Stimulated activated CD4-positive, alpha-beta T cell treated with anti-CD3 and anti-CD28 coated beads, TNF-alpha, amount 100 ng/mL, for 4 hours (primary cell): Measurements from ENCODE around the gene EIF1AD.
"Not testable (repeated sequence)": the region's sequence is repeated elsewhere in the genome, so short reads cannot be mapped to it uniquely, and the experiment has no call there.

ENCODE experiments used
- DNase-seq, 3 experiments: peaks; one replicate each; pipeline ENCODE4 v3.0.0-alpha.2; 2020; ENCODE audit warnings: low read depth in 3 of 3

The EIF1AD gene

GRCh38 chr11:65968600-65969482 is 33.1 kb downstream of the EIF1AD start:
- no peak for DNase-seq

GRCh38 chr11:65967329-65967934 is 34.5 kb downstream of the EIF1AD start:
- no peak for DNase-seq

- no peak for DNase-seq
Measured at GRCh38 chr11:65965986-65966762, 35.8 kb downstream of the EIF1AD start.

DNA sequence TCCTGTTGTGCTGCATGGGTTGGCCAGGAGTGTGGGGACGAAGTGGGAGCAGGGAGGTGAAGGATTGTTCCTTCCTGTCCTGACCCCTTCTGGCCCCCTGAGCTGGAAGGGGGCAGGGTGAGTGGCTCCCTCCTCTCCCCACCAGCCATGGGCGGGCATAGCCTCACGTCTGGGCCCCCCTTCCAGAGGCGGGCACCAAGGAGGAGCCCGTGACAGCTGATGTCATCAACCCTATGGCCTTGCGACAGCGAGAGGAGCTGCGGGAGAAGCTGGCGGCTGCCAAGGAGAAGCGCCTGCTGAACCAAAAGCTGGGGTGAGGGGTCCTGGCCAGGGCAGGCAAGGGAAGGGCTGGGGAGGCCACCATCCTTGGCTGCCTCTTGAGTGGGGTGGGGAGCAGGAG is 37.1 kb downstream of the EIF1AD start:
- DNase-seq: no peak

- no peak for DNase-seq
Measured at GRCh38 chr11:65962141-65962564, 39.8 kb downstream of the EIF1AD start.

GRCh38 chr11:65961267-65962140 is 40.5 kb downstream of the EIF1AD start, which contains the start of gene SART1:
Gene SART1 (plus strand): TSS chr11:65961734. CDS start chr11:65961781, 47 bp downstream.
- DNase-seq: peak; percentile 86 to 92 (median 90)

GRCh38 chr11:65960824-65961266 is 41.1 kb downstream of the EIF1AD start:
- DNase-seq: no peak

DNA sequence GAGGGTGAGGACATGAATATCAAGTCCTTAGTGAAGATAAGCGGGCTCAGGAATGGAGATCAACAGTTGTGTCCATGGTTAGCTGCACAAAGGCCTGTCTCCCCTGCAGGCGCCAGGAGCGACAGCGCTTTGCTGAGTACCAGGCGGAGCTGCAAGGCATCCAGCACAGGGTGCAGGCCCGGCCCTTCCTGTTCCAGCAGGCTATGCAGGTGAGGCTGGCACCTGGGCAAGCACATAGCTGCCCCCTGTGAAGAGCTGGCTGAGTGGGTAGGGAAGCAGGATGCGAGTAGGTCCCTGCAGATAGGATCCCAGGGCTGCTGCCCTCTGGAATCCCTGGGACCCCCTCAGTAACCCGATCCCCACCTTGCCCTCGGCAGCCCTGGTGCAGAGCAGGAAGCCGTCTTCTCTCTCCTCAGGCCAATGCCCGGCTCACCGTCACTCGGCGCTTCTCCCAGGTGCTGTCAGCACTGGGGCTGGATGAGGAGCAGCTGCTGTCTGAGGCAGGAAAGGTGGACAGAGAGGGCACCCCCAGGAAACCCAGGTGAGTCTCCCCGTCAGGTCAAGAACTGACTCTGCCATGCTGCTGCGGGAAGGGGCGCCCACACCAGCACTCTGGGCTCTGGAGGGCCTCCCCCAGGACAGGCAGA is 43.1 kb downstream of the EIF1AD start:
- no peak for DNase-seq

DNA sequence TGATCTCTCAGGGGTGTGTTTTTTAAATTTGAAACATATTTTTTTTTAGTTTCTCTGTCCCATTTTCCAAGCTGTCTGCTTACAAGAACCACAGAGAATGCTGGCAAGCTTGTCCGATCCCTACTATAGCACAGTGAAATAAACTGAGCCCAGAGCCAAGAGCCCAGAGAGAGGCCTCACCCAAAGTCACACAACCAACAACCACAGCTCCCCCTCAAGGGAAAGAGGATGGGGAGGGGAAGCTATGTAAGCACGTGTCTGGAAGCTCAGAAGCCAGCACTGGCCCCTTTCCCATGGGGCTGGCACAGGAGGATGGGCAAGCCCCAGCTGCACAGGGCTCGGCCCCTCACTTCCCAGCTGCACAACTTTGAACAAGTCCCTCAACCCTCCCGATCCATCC is 43.7 kb downstream of the EIF1AD start:
- no peak for DNase-seq

GRCh38 chr11:65954771-65955170 is 47.2 kb downstream of the EIF1AD start:
- no peak for DNase-seq

GRCh38 chr11:65953471-65953870 is 48.5 kb downstream of the EIF1AD start:
- DNase-seq: no peak

DNA sequence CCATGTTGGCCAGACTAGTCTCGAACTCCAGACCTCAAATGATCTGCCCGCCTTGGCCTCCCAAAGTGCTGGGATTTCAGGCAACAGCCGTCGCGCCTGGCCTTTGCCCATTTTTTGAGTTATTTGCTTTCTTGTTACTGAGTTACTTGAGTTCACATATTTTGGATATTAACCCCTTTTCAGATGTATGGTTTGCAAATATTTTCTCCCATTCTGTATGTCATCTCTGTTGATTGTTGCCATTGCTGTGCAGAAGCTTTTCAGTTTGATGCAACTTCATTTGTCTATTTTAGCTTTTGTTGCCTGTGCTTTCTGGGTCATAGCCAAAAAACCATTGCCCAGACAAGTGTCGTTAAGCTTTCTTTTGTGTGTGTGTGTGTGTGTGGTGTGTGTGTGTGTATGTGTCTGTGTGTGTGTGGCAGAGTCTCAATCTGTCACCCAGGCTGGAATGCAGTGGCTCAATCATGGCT is 49.9 kb downstream of the EIF1AD start:
- no peak for DNase-seq

DNA sequence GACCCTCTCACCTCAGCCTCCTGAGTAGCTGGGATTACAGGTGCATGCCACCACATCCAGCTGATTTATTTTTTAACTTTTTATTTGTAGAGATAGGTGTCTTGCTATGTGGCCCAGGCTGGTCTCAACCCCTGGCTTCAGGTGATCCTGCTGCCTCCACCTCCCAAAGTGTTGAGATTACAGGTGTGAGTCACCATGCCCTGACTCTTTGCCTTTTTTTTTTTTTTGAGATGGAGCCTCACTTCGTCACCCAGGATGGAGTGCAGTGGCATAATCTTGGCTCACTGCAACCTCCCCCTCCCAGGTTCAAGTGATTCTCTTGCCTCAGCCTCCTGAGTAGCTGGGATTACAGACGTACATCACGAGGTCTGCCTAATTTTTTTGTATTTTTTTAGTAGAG is 50.3 kb downstream of the EIF1AD start:
- DNase-seq: not testable (repeated sequence)

- not testable (repeated sequence) for DNase-seq
Measured at GRCh38 chr11:65950711-65951110, 51.2 kb downstream of the EIF1AD start.

DNA sequence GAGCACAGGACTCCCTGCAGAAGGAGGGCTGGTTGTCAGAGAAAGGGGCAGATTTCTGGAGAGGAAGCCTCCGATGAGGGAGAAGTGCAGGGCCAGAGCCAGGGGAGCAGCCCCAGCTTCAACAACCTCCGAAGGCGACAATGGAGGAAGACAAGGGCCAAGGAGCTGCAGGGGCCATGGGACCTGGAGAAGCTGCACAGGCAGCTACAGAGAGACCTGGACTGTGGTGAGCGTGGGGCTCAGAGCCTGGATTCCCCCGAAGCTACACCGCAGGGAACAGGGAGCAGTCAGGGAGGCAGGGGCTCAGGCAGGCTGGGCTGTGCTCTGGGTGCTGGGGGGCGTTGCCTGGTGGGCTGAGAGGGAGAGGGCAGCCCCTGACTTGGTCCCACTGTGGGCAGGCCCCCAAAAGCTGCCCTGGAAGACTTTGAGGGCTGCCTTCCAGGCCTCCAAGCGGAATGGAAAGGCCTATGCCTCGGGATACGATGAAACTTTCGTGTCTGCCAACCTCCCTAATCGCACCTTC is 54.3 kb downstream of the EIF1AD start:
- DNase-seq: no peak

GRCh38 chr11:65947133-65947532 is 54.8 kb downstream of the EIF1AD start:
- DNase-seq: no peak

- DNase-seq: no peak
Measured at GRCh38 chr11:65946655-65947054, 55.3 kb downstream of the EIF1AD start.
